ACC112 (cell line): ENCODE measurements around the gene TSC22D1.
"Not testable (repeated sequence)": the region's sequence is repeated elsewhere in the genome, so short reads cannot be mapped to it uniquely, and the experiment has no call there.

Experiments used
- H2AFZ ChIP-seq: fragments of 200-600 bp; sonication (generic); one replicate; pipeline ENCODE4 v1.6.0; 2017; ENCODE audit warnings: antibody characterized with exemption, low read length; ENCODE audit not compliant: unreplicated experiment
- H3K27ac ChIP-seq: fragments of 200-600 bp; sonication (generic); 2 replicates; pipeline ENCODE4 v1.5.1; 2014; ENCODE audit warnings: low read depth, mild to moderate bottlenecking, antibody characterized with exemption, low read length, moderate library complexity
- H3K27me3 ChIP-seq: fragments of 200-600 bp; sonication (generic); 2 replicates; pipeline ENCODE4 v1.6.1; 2014; ENCODE audit warnings: mild to moderate bottlenecking, antibody characterized with exemption, low read length, moderate library complexity, mixed read lengths; ENCODE audit not compliant: insufficient read depth
- H3K36me3 ChIP-seq: fragments of 200-600 bp; sonication (generic); 2 replicates; pipeline ENCODE4 v1.6.1; 2016; ENCODE audit warnings: mild to moderate bottlenecking, antibody characterized with exemption, low read length, moderate library complexity, mixed read lengths; ENCODE audit not compliant: insufficient read depth
- H3K4me1 ChIP-seq: fragments of 200-600 bp; sonication (generic); one replicate; pipeline ENCODE4 v1.6.1; 2016; ENCODE audit warnings: low read length, mixed read lengths; ENCODE audit not compliant: insufficient read depth, unreplicated experiment, control insufficient read depth
- H3K4me3 ChIP-seq: fragments of 200-600 bp; sonication (generic); 2 replicates; pipeline ENCODE4 v1.5.1; 2014; ENCODE audit warnings: mild to moderate bottlenecking, low read depth, low read length
- H3K79me2 ChIP-seq: fragments of 200-600 bp; sonication (generic); one replicate; pipeline ENCODE4 v1.6.0; 2016; ENCODE audit warnings: low read length; ENCODE audit not compliant: control insufficient read depth, unreplicated experiment, insufficient read depth

The TSC22D1 gene

DNA sequence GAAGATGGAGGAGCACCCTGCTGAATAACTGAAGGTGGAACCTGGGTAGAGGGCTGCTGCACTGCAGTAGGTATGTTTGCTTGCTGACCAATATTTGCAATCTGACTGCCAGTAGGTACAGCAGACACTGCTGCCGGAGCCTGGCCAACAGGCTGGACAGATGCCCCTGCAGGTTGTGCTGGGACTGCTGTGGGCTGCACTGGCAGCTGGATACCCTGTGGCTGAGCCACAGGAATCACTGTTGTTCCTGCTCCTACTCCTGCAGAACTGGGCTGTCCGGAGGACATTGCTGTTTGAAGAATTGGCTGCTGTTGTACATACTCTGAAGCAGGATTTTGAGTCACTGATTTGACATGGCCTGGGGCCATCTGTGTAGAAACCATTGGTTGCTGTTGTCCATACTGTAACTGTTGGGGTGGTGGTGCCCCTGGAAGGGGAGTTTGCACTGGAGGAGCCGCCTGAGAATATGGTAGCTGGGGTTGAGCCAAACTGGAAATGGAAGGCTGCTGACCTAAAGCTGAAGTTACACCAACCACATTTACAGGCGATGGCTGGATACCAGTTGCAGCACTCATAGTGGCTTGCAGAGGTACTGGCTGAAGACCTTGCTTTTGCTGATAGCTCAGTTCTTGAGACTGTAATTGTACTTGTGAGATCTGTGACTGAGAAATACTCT, 2.2 kb downstream of the TSC22D1 start:
- H3K27ac ChIP-seq = no peak overlapping the region
- no peaks in the 10 kb centered on the region for H3K27me3 ChIP-seq
- no peaks in the 10 kb centered on the region for H3K36me3 ChIP-seq
- H2AFZ ChIP-seq = no peak overlapping the region
- peak overlapping the region; percentile 92 for H3K4me3 ChIP-seq
- peaks cover 45% of the 10 kb centered on the region for H3K4me1 ChIP-seq
- peaks cover 65% of the 10 kb centered on the region for H3K79me2 ChIP-seq

DNA sequence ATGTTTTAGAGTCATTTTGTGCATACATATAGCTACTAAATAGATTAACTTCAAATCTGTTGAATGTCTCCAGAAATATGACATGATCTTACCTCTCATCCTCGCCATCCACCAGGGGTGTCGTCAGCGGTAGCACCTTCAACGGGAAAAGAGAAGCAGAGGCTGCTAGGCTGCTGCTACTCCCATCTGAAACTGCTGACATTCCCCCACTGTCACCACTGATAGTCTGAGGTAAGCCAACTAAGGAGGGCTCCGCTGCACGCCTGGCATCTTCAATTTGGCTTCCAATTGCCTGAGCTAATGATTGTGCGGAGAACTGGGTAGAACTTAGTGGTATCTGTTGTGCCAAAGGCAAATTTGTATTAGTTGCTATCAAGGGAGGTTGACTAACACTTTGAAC, 3.1 kb downstream of the TSC22D1 start:
- Histone ChIP-seq H3K4me1 (peaks cover 38% of the 10 kb centered on the region), H3K79me2 (peaks cover 67% of the 10 kb centered on the region), H3K27ac (no peak overlapping the region), H2AFZ (no peak overlapping the region), H3K36me3 (no peaks in the 10 kb centered on the region), H3K27me3 (no peaks in the 10 kb centered on the region), H3K4me3 (peak overlapping the region; percentile 72)

DNA sequence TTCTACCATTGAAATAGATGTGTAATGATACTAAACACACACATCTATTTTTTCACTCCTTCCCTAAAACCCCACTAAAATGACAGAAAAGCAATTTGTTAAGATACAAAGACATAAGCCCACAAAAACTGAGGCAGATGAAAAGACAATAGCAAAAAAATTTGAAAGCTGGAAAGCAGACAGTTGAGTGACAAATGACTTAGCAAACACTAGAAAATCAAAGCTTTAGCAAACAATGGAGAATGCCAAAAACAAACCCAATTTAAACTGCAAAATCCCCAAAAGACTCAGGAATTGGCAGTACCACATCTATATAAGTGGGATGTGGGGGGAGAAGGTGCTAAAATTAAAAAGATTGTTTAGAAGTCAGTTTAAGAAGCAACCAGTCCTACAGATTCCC, 9.5 kb downstream of the TSC22D1 start:
- no peaks in the 10 kb centered on the region for H3K27me3 ChIP-seq
- no peak overlapping the region for H3K27ac ChIP-seq
- no peaks in the 10 kb centered on the region for H3K36me3 ChIP-seq
- H3K4me1 ChIP-seq = no peaks in the 10 kb centered on the region
- no peak overlapping the region for H2AFZ ChIP-seq
- no peak overlapping the region for H3K4me3 ChIP-seq
- H3K79me2 ChIP-seq = peaks cover 46% of the 10 kb centered on the region

DNA sequence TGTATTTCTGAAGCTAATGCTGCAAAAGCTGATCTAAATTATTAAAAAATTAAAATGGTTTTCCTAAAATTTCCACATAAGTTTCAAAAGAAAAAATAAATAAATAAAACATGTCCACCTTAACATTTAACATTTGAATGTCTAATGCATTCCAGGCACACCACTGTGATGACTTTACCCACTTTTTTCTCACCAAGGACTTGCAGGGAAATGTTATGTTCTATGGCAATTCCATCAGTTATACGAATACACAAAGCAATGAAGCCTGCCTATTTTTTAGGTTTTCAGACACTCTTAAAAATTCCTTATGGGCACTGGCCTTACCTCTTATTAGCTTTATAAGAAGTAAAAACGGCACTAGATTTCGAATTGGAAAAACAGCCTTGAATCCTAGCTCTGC, 10.2 kb downstream of the TSC22D1 start:
- no peaks in the 10 kb centered on the region for H3K27me3 ChIP-seq
- H3K4me3 ChIP-seq = no peak overlapping the region
- H2AFZ ChIP-seq = no peak overlapping the region
- H3K79me2 ChIP-seq = peaks cover 53% of the 10 kb centered on the region
- H3K4me1 ChIP-seq = no peaks in the 10 kb centered on the region
- no peak overlapping the region for H3K27ac ChIP-seq
- no peaks in the 10 kb centered on the region for H3K36me3 ChIP-seq

DNA sequence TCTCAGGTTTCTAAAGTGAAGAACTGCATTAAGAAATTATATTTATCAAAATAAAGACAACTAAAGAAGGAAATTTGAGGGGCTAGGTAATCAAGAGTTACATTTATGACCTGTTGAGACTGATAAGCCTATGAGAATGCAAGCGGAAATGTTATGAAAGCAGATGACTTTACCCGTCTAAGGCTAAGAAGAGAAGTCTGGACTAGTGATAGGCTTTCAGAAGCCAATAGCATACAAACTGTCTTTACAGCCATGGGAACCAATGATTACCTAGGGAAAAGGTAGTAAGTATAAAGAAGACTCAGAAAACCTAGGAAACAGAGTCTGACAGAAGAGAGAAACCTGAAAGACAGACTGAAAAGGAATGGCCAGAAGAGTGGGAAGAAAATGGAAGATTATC, 11.2 kb downstream of the TSC22D1 start:
- H2AFZ ChIP-seq = no peak overlapping the region
- H3K79me2 ChIP-seq = peaks cover 58% of the 10 kb centered on the region
- no peaks in the 10 kb centered on the region for H3K27me3 ChIP-seq
- H3K27ac ChIP-seq = no peak overlapping the region
- H3K36me3 ChIP-seq = no peaks in the 10 kb centered on the region; the same call in 1 of the 2 replicates
- no peak overlapping the region for H3K4me3 ChIP-seq
- no peaks in the 10 kb centered on the region for H3K4me1 ChIP-seq

DNA sequence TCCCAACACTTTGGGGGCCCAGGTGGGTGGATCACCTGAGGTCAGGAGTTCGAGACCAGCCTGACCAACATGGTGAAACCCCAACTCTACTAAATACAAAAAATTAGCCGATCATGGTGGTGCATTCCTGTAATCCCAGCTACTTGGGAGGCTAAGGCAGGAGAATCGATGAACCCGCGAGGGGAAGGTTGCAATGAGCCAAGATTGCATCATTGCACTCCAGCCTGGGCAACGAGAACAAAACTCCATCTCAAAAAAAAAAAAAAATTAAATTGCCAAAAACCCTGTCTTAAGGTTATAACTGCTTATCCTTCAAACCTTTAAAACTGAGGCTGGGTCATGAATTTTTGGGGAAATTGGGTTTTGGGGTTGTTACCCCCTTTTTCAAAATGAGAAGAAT, 13.3 kb downstream of the TSC22D1 start:
- not testable (repeated sequence) for H3K4me3 ChIP-seq, H3K4me1 ChIP-seq, H3K27ac ChIP-seq, H2AFZ ChIP-seq, H3K27me3 ChIP-seq, H3K36me3 ChIP-seq
- peaks cover 44% of the 10 kb centered on the region for H3K79me2 ChIP-seq

DNA sequence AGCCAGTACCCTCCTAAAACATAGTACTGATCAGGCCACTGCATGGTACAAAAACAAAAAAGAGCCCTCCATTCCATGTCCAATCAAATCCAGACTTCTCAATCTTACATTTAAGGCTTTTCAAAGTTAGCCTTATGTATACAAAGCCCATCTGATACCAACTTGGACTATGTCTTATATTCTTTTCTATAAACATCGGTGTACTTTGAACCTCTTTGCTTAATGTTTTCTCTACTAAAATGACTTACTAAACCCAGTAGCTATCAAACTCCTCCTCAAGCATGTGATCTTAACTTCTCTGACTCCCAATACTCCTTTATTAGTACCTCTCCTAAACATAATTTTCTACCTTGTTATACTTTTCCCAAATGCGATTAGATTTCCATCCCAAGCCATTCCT, 14.8 kb downstream of the TSC22D1 start:
- Histone ChIP-seq H3K4me3 (no peak overlapping the region), H3K27ac (no peak overlapping the region), H3K27me3 (no peaks in the 10 kb centered on the region), H3K4me1 (no peaks in the 10 kb centered on the region), H3K36me3 (no peaks in the 10 kb centered on the region; the same call in 1 of the 2 replicates), H3K79me2 (peaks cover 34% of the 10 kb centered on the region), H2AFZ (no peak overlapping the region)

DNA sequence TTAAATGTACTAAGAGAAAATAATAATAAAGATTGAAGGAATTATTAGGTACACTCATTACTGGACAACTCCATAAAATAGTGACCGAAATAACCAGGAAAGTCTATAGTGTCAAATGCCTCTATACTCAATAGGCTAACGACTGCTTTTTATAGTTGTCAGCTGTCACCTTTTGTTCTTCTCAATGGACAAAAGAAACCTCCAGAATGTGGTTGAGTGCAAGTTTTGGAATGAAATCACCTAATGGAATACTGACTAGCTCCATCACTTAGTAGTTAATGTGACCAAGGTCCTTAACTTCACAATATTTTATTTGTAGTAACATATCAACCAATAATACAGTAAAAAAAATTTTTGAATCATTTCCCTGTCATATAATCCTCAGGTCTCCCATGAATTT, 18.1 kb downstream of the TSC22D1 start:
- no peak overlapping the region for H2AFZ ChIP-seq

DNA sequence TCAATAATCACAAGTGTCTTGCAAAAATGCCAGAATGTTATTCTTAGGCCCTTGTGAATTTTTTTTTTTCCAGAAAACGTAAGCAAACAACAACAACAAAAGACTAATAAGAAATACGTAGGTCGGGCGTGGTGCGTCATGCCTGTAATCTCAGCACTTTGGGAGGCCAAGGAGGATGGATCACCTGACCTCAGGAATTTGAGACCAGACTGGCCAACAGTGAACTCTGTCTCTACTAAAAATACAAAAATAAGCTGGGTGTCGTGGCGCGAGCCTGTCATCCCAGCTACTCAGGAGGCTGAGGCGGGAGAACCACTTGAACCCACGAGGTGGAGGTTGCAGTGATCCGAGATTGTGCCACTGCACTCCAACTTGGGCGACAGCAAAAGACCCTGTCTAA, 20.9 kb downstream of the TSC22D1 start:
- Histone ChIP-seq H3K36me3 (no peaks in the 10 kb centered on the region), H3K27me3 (no peaks in the 10 kb centered on the region), H3K4me3 (no peak overlapping the region), H2AFZ (no peak overlapping the region), H3K79me2 (peaks cover 18% of the 10 kb centered on the region), H3K4me1 (no peaks in the 10 kb centered on the region), H3K27ac (no peak overlapping the region)

More for the DNA sequence above, 18.1 kb downstream of the TSC22D1 start:
- peaks cover 38% of the 10 kb centered on the region for H3K79me2 ChIP-seq
- no peaks in the 10 kb centered on the region; the same call in 1 of the 2 replicates for H3K36me3 ChIP-seq
- no peaks in the 10 kb centered on the region for H3K27me3 ChIP-seq
- no peak overlapping the region for H3K27ac ChIP-seq
- no peak overlapping the region for H3K4me3 ChIP-seq
- H3K4me1 ChIP-seq = no peaks in the 10 kb centered on the region

DNA sequence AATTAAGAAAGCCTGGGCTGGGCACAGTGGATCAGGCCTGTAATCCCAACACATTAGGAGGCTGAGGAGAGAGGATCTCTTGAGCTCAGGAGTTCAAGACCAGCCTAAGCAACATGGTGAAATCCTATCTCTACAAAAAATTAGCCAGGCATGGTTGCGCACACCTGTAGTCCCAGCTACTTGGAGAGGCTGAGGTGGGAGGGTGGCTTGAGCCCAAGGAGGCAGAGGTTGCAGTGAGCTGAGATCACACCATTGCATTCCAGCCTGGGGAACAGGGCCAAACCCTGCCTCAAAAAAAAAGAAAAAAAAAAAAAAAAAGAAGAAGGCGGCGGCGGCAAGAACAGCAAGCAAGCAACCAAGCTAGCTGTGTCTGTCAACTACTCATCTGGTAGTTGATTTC, 26.7 kb downstream of the TSC22D1 start:
- peaks cover 13% of the 10 kb centered on the region for H3K79me2 ChIP-seq
- no peak overlapping the region for H3K4me3 ChIP-seq
- no peak overlapping the region for H3K27ac ChIP-seq

DNA sequence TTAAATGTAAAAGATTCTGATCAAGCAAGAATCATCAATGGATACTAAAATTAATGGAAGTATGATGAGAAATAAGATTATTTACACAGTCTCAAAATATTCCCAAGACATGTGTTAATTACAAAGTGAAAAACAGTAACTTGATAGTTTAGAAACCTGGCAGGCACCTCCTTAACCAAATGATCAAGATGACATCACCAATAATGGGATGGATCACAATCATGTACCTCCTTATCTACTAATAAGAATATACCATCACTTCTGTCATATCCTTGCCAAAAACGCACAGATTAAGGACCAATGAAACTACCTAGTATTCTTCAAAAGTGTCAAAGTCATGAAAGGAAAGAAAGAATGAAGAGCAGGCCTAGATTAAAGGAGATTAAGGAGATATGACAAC, 30.0 kb downstream of the TSC22D1 start:
- Histone ChIP-seq H3K36me3 (no peaks in the 10 kb centered on the region), H3K27me3 (no peaks in the 10 kb centered on the region), H3K4me3 (no peak overlapping the region), H2AFZ (no peak overlapping the region), H3K4me1 (no peaks in the 10 kb centered on the region), H3K79me2 (peaks cover 6% of the 10 kb centered on the region), H3K27ac (no peak overlapping the region)

More for the DNA sequence above, 26.7 kb downstream of the TSC22D1 start:
- H3K27me3 ChIP-seq = no peaks in the 10 kb centered on the region
- no peaks in the 10 kb centered on the region for H3K36me3 ChIP-seq
- no peaks in the 10 kb centered on the region for H3K4me1 ChIP-seq
- H2AFZ ChIP-seq = no peak overlapping the region
